GM12878 (cell line): ENCODE data around the gene PCDHA7. TPM values are rescaled to one million over a fixed set of nuclear protein-coding genes. Genes with fewer than 3 reads are reported as not detected.

Source experiments
- ATAC-seq: fragments of 200-7000 bp; cut with Tn5 transposase; 3 replicates; pipeline ENCODE4 v1.9.1; 2020; ENCODE audit warnings: mild to moderate bottlenecking, moderate library complexity
- BruUV-seq: library from RNA; stranded (reverse); fragments of 400-500 nt; replicated peaks from 2 replicates; lab custom pipeline; 2021; lab: Mats Ljungman, UMichigan
- CTCF ChIA-PET: fragments of 300-600 bp; sonication (Branson Sonifier 250); formaldehyde crosslinking; extraction: SDS; loops from one replicate; lab custom pipeline; 2021; ENCODE audit warnings: inconsistent platforms; lab: Yijun Ruan, JAX
- POLR2A ChIA-PET: fragments of 350-600 bp; formaldehyde crosslinking; extraction: SDS; loops from one replicate; lab custom pipeline; 2021; ENCODE audit warnings: inconsistent platforms; lab: Charles Lee
- RAD21 ChIA-PET: fragments of 300-600 bp; sonication (Branson Sonifier 250); formaldehyde crosslinking; loops from one replicate; lab custom pipeline; 2023; ENCODE audit warnings: antibody characterized with exemption; ENCODE audit not compliant: unreplicated experiment; lab: Charles Lee
- SMC1A ChIA-PET: fragments of 300-600 bp; sonication (Branson Sonifier 250); formaldehyde crosslinking; loops from one replicate; lab custom pipeline; 2023; ENCODE audit not compliant: unreplicated experiment, uncharacterized antibody; lab: Charles Lee
- DNase-seq: peaks from one replicate; pipeline ENCODE4 v3.0.0-alpha.2; 2011; ENCODE audit warnings: low read depth, low spot score
- FAIRE-seq: peaks from 3 replicates; lab custom pipeline; 2011; peaks lifted over from hg19 to GRCh38; lab: Jason Lieb, UNC
- H2AFZ ChIP-seq: 2 replicates; pipeline ENCODE4 v1.6.0; 2011; ENCODE audit warnings: low read depth, low read length, control low read depth; ENCODE audit not compliant: control insufficient read depth
- H3K27ac ChIP-seq: 2 replicates; pipeline ENCODE4 v1.5.1; 2011; ENCODE audit warnings: control low read depth; ENCODE audit not compliant: control insufficient read depth, insufficient read depth
- H3K27me3 ChIP-seq, 2 experiments: replicated peaks in 1 of 2; 2 replicates each; pipeline versions ENCODE4 v1.6.0 to v1.6.1; 2011; ENCODE audit warnings: low read length in 1 of 2; ENCODE audit not compliant: control insufficient read depth in 2 of 2, insufficient read depth in 2 of 2
- H3K36me3 ChIP-seq, 2 experiments: 2 replicates each; pipeline ENCODE4 v1.5.1; 2011; ENCODE audit warnings: low read length in 1 of 2; ENCODE audit not compliant: control insufficient read depth in 2 of 2, insufficient read depth in 2 of 2
- H3K4me1 ChIP-seq: 2 replicates; pipeline ENCODE4 v1.6.1; 2011; ENCODE audit warnings: mild to moderate bottlenecking, low read length, moderate library complexity, mixed read lengths; ENCODE audit not compliant: control insufficient read depth, insufficient read depth
- H3K4me2 ChIP-seq: 2 replicates; pipeline ENCODE4 v1.6.0; 2011; ENCODE audit warnings: control low read depth; ENCODE audit not compliant: control insufficient read depth, insufficient read depth
- H3K4me3 ChIP-seq: fragments of 200-600 bp; sonication (generic); 2 replicates; pipeline ENCODE4 v1.5.1; 2016
- H3K79me2 ChIP-seq: 2 replicates; pipeline ENCODE4 v1.6.0; 2011; ENCODE audit warnings: low read length; ENCODE audit not compliant: control insufficient read depth, insufficient read depth
- H3K9ac ChIP-seq: 2 replicates; pipeline ENCODE4 v1.8.0; 2011; ENCODE audit warnings: low read length, control low read depth, mixed read lengths; ENCODE audit not compliant: control insufficient read depth, insufficient read depth
- H3K9me3 ChIP-seq: replicated peaks from 3 replicates; pipeline ENCODE4 v1.5.1; 2011; ENCODE audit warnings: mild to moderate bottlenecking, low read length; ENCODE audit not compliant: control insufficient read depth, insufficient read depth
- H4K20me1 ChIP-seq: 2 replicates; pipeline ENCODE4 v1.6.0; 2011; ENCODE audit not compliant: control insufficient read depth, insufficient read depth
- BCL3 ChIP-seq: IDR thresholded peaks from 2 replicates; pipeline ENCODE4 v1.6.1; 2011; ENCODE audit warnings: borderline replicate concordance, low read depth, mild to moderate bottlenecking, moderate library complexity, low read length; ENCODE audit not compliant: insufficient read depth, poor library complexity, severe bottlenecking
- CBFB ChIP-seq: IDR thresholded peaks from 2 replicates; pipeline ENCODE4 v1.6.1; 2016; ENCODE audit warnings: antibody characterized with exemption, low read depth
- DPF2 ChIP-seq: fragments of 450-650 bp; IDR thresholded peaks from 2 replicates; pipeline ENCODE4 v1.6.1; 2017; ENCODE audit warnings: mild to moderate bottlenecking
- LARP7 ChIP-seq: fragments of 450-650 bp; IDR thresholded peaks from 2 replicates; pipeline ENCODE4 v1.6.1; 2017; ENCODE audit warnings: mild to moderate bottlenecking
- MTA3 ChIP-seq: IDR thresholded peaks from 2 replicates; pipeline ENCODE4 v1.6.1; 2012; ENCODE audit warnings: low read length, inconsistent platforms, borderline replicate concordance
- NFIC ChIP-seq: IDR thresholded peaks from 2 replicates; pipeline ENCODE4 v1.6.1; 2012; ENCODE audit warnings: low read depth, mild to moderate bottlenecking, inconsistent platforms, low read length, moderate library complexity
- SPI1 ChIP-seq: IDR thresholded peaks from 2 replicates; pipeline ENCODE4 v1.6.1; 2011; ENCODE audit warnings: low read depth, mild to moderate bottlenecking, low read length, moderate library complexity, borderline replicate concordance; ENCODE audit not compliant: insufficient read depth
- SUPT20H ChIP-seq: IDR thresholded peaks from 2 replicates; pipeline ENCODE4 v1.6.1; 2011; ENCODE audit warnings: low read depth, mild to moderate bottlenecking, low read length, moderate library complexity, borderline replicate concordance; ENCODE audit not compliant: control insufficient read depth
- ZNF24 ChIP-seq: fragments of 450-650 bp; IDR thresholded peaks from 2 replicates; pipeline ENCODE4 v1.6.1; 2017; ENCODE audit warnings: antibody characterized with exemption, mild to moderate bottlenecking
- WGBS: methylation state at CpG from one replicate; pipeline ENCODE4 v1.1.6; 2016; ENCODE audit warnings: low lambda C conversion rate; ENCODE audit not compliant: insufficient replicate concordance, insufficient coverage; ENCODE audit errors: missing lambda C conversion rate; 5-methylcytosine and 5-hydroxymethylcytosine counted together
- in situ Hi-C: fragments of 300-500 bp; cut with MboI; formaldehyde crosslinking; loops from 9 replicates; pipeline ENCODE4 v1.14.3; 2018; ENCODE audit warnings: mixed read lengths
- intact Hi-C: fragments of 100-400 bp; cut with micrococcal nuclease; formaldehyde crosslinking; loops from one replicate; pipeline ENCODE4 v1.14.2; 2022; ENCODE audit not compliant: unreplicated experiment
- polyA plus RNA-seq, 11 experiments: library from polyadenylated mRNA; depleted of rRNA in 4 of 11; unstranded in 6 of 11; stranded (reverse) in 5 of 11; fragments of >200 nt; fragmentation: Nextera tagmentation in 4 of 11; fragmentation: Illumina TruSeq in 1 of 11; extraction: Ambion mirVana in 4 of 11; extraction: Trizol in 1 of 11; gene quantifications; 1 replicate in 1 of 11; 2 replicates in 10 of 11; pipeline versions ENCODE4 v1.2.1 to v1.2.3, GENCODE V29; 2011 to 2016; ENCODE audit warnings: inconsistent platforms in 2 of 11, missing spikeins in 2 of 11, low read depth in 1 of 11
- total RNA-seq, 4 experiments: library from RNA; depleted of rRNA in 3 of 4; stranded (reverse); fragments of >200 nt in 3 of 4; fragmentation: Illumina TruSeq in 1 of 4; extraction: Trizol in 1 of 4; gene quantifications; 2 replicates each; pipeline versions ENCODE4 v1.2.1 to v1.2.3, GENCODE V29; 2013 to 2021
- TF ChIP-seq, protein P1 (sequence below): fragments of 450-650 bp; IDR thresholded peaks from 2 replicates; pipeline ENCODE4 v1.6.1; 2017; ENCODE audit warnings: mild to moderate bottlenecking, moderate library complexity

PCDHA7 gene
- total and polyA plus RNA-seq, 10 of the 15 experiments (the other 5 are each of a cell fraction or from before 2014, with no cell fraction given), result 0.05 to 0.06 TPM; not detected in 8

- SMC1A ChIA-PET, result no interaction called here
Observed at GRCh38 chr5:140828362-140828737, 5.7 kb upstream of the PCDHA7 start.

More at GRCh38 chr5:140828362-140828737, 5.7 kb upstream of the PCDHA7 start:
- no peaks in the 10 kb centered on the region for H3K36me3 ChIP-seq
- ATAC-seq, result no peak
- H3K27me3 ChIP-seq, result no peaks in the 10 kb centered on the region
- FAIRE-seq, result no peak
- ChIA-PET RAD21 (no interaction called here), CTCF (no interaction called here), POLR2A (no interaction called here)
- no peaks in the 10 kb centered on the region for H3K4me1 ChIP-seq
- no peaks in the 10 kb centered on the region for H4K20me1 ChIP-seq
- 64% methylated on average over 18 of the region's 18 CpGs for WGBS
- H3K4me2 ChIP-seq, result no peak overlapping the region
- TF ChIP-seq, protein P1, sequence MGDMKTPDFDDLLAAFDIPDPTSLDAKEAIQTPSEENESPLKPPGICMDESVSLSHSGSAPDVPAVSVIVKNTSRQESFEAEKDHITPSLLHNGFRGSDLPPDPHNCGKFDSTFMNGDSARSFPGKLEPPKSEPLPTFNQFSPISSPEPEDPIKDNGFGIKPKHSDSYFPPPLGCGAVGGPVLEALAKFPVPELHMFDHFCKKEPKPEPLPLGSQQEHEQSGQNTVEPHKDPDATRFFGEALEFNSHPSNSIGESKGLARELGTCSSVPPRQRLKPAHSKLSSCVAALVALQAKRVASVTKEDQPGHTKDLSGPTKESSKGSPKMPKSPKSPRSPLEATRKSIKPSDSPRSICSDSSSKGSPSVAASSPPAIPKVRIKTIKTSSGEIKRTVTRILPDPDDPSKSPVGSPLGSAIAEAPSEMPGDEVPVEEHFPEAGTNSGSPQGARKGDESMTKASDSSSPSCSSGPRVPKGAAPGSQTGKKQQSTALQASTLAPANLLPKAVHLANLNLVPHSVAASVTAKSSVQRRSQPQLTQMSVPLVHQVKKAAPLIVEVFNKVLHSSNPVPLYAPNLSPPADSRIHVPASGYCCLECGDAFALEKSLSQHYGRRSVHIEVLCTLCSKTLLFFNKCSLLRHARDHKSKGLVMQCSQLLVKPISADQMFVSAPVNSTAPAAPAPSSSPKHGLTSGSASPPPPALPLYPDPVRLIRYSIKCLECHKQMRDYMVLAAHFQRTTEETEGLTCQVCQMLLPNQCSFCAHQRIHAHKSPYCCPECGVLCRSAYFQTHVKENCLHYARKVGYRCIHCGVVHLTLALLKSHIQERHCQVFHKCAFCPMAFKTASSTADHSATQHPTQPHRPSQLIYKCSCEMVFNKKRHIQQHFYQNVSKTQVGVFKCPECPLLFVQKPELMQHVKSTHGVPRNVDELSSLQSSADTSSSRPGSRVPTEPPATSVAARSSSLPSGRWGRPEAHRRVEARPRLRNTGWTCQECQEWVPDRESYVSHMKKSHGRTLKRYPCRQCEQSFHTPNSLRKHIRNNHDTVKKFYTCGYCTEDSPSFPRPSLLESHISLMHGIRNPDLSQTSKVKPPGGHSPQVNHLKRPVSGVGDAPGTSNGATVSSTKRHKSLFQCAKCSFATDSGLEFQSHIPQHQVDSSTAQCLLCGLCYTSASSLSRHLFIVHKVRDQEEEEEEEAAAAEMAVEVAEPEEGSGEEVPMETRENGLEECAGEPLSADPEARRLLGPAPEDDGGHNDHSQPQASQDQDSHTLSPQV, result no peak
- TF ChIP-seq SPI1 (no peak), SUPT20H (no peak), NFIC (no peak), BCL3 (no peak), CBFB (no peak), DPF2 (no peak), ZNF24 (no peak), LARP7 (no peak), MTA3 (no peak)
- H3K27ac ChIP-seq, result no peak overlapping the region
- H2AFZ ChIP-seq, result no peak overlapping the region
- no peak for DNase-seq
- intact Hi-C loops (no loop called here), in situ Hi-C loops (no loop called here)
- H3K9ac ChIP-seq, result no peak overlapping the region
- H3K9me3 ChIP-seq, result no peaks in the 10 kb centered on the region; the same call in 1 of the 3 replicates
- no peaks in the 10 kb centered on the region for H3K79me2 ChIP-seq
- no peak overlapping the region for H3K4me3 ChIP-seq
- BruUV-seq, result no TSS peak
